Measurements from ENCODE around the gene TMCO6. TPM values are rescaled to one million over a fixed set of nuclear protein-coding genes. Genes with fewer than 3 reads are reported as not detected.

Gene TMCO6
- total and polyA plus RNA-seq, 9 of the 15 experiments (the other 6 are each of a cell fraction or from before 2014, with no cell fraction given): 3.4 to 46.4 (median 16.7) TPM

DNA sequence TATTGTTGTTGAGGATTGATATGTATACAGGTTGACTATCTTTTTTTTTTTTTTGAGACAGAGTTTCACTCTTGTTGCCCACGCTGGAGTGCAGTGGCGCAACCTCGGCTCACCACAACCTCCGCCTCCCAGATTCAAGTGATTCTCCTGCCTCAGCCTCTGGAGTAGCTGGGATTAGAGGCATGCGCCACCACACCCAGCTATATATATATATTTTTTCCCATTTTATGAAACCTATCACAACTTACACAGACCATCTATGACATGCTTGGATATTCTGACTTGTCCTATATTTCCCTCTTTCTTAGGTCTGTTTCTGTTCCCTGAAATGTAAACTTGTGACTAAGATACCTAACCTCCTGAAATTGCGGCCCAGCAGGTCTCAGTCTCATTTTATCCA lies 11.3 kb upstream of the TMCO6 start:
- no peaks in the 10 kb centered on the region for H3K79me2 ChIP-seq (ENCODE audit: control insufficient read depth, insufficient read depth, low read length)
- FAIRE-seq (no peak), DNase-seq (ENCODE audit: extremely low read depth in 1 of 4, low spot score in 3 of 4) (no peak), ATAC-seq (no peak)
- intact Hi-C loops (cut with micrococcal nuclease) (no loop called here), in situ Hi-C loops (cut with MboI) (no loop called here)
- no peaks in the 10 kb centered on the region for H3K9me3 ChIP-seq (replicated peaks; ENCODE audit: control insufficient read depth, insufficient read depth, low read depth, low read length)
- WGBS (ENCODE audit: insufficient coverage, low coverage, missing lambda C conversion rate): 63% methylated on average over 6 of the region's 6 CpGs
- H3K4me1 ChIP-seq (replicated peaks in 1 of 2; ENCODE audit: control insufficient read depth in 2 of 2, insufficient read depth in 2 of 2, low read length in 2 of 2): peaks cover 3 to 14% of the 10 kb centered on the region in 2 experiments; a peak in 4 of 5 replicates
- CTCF ChIA-PET (ENCODE audit: low intra/inter-chr PET ratio): interaction anchor here (0.6 kb wide), 1 partner anchor 127 kb away, joined by 3 read pairs; no protein-coding TSS in a partner anchor
- TF ChIP-seq ZFP36 (IDR thresholded peaks at IDR 0.05; ENCODE audit: low read depth, low read length, partially characterized antibody) (peak; percentile 58), CCAR2 (IDR thresholded peaks at IDR 0.05; ENCODE audit: low read depth, low read length) (no peak), CEBPB (tag; IDR thresholded peaks at IDR 0.05) (peak; percentile 21; the same call in 1 of the 2 replicates)
- H3K27ac ChIP-seq (ENCODE audit: extremely low read depth, low read depth, low read length): no peak overlapping the region
- no peaks in the 10 kb centered on the region for H4K20me1 ChIP-seq (replicated peaks; ENCODE audit: control insufficient read depth, insufficient read depth, low read length)
- POLR2A ChIA-PET: interaction anchor here (0.6 kb wide), 1 partner anchor 10 kb away, joined by 3 read pairs; no protein-coding TSS in a partner anchor
- no peaks in the 10 kb centered on the region for H3K27me3 ChIP-seq (ENCODE audit: control insufficient read depth in 2 of 2, insufficient read depth in 2 of 2, low read length in 2 of 2)
- H3K36me3 ChIP-seq (ENCODE audit: control insufficient read depth, insufficient read depth, low read length): no peaks in the 10 kb centered on the region
- no peak overlapping the region for H3K4me3 ChIP-seq
- no peak overlapping the region for H2AFZ ChIP-seq (ENCODE audit: low read depth, low read length)
- no peak overlapping the region for H3K4me2 ChIP-seq (ENCODE audit: insufficient read depth, low read length)
- no peaks in the 10 kb centered on the region for H3K9me1 ChIP-seq (ENCODE audit: control insufficient read depth, insufficient read depth, low read length)
- BruUV-seq (replicated peaks): no TSS peak
- no peak overlapping the region for H3K9ac ChIP-seq (ENCODE audit: insufficient read depth in 1 of 2, low read depth in 2 of 2, low read length in 2 of 2)

- no peak for ATAC-seq
- FAIRE-seq: no peak
Measured at GRCh38 chr5:140628711-140629110, 10.5 kb upstream of the TMCO6 start.

More at GRCh38 chr5:140628711-140629110, 10.5 kb upstream of the TMCO6 start:
- Histone ChIP-seq H3K4me2 (ENCODE audit: insufficient read depth, low read length) (no peak overlapping the region), H3K27me3 (ENCODE audit: control insufficient read depth in 2 of 2, insufficient read depth in 2 of 2, low read length in 2 of 2) (no peaks in the 10 kb centered on the region), H2AFZ (ENCODE audit: low read depth, low read length) (no peak overlapping the region), H3K9me3 (replicated peaks; ENCODE audit: control insufficient read depth, insufficient read depth, low read depth, low read length) (no peaks in the 10 kb centered on the region), H3K27ac (ENCODE audit: extremely low read depth, low read depth, low read length) (no peak overlapping the region), H4K20me1 (replicated peaks; ENCODE audit: control insufficient read depth, insufficient read depth, low read length) (no peaks in the 10 kb centered on the region), H3K4me1 (replicated peaks in 1 of 2; ENCODE audit: control insufficient read depth in 2 of 2, insufficient read depth in 2 of 2, low read length in 2 of 2) (peaks cover 0 to 14% of the 10 kb centered on the region in 2 experiments; a peak in 3 of 5 replicates), H3K36me3 (ENCODE audit: control insufficient read depth, insufficient read depth, low read length) (no peaks in the 10 kb centered on the region), H3K4me3 (no peak overlapping the region), H3K79me2 (ENCODE audit: control insufficient read depth, insufficient read depth, low read length) (no peaks in the 10 kb centered on the region), H3K9me1 (ENCODE audit: control insufficient read depth, insufficient read depth, low read length) (no peaks in the 10 kb centered on the region), H3K9ac (ENCODE audit: insufficient read depth in 1 of 2, low read depth in 2 of 2, low read length in 2 of 2) (no peak overlapping the region)
- in situ Hi-C loops (cut with MboI) (no loop called here), intact Hi-C loops (cut with micrococcal nuclease) (no loop called here)
- 5% methylated on average over 1 of the region's 1 CpG for WGBS (ENCODE audit: insufficient coverage, low coverage, missing lambda C conversion rate)
- no peak for DNase-seq (ENCODE audit: extremely low read depth in 1 of 4, low spot score in 3 of 4)
- CTCF ChIA-PET (ENCODE audit: low intra/inter-chr PET ratio): interaction anchor here (0.6 kb wide), 1 partner anchor 128 kb away, joined by 3 read pairs; no protein-coding TSS in a partner anchor
- POLR2A ChIA-PET: no interaction called here
- TF ChIP-seq ZNF436 (CRISPR knock-in tag; IDR thresholded peaks at IDR 0.05) (no peak), SIN3A (IDR thresholded peaks at IDR 0.05; ENCODE audit: borderline replicate concordance in 2 of 2, control insufficient read depth in 1 of 2, low read depth in 2 of 2, low read length in 2 of 2) (no peak), NEUROD1 (IDR thresholded peaks at IDR 0.05; ENCODE audit: borderline replicate concordance, low read depth, low read length, partially characterized antibody) (no peak), FOXK1 (CRISPR knock-in tag; IDR thresholded peaks at IDR 0.05; ENCODE audit: borderline replicate concordance) (no peak), ZNF584 (CRISPR knock-in tag; IDR thresholded peaks at IDR 0.05; ENCODE audit: low read depth) (no peak), CHCHD3 (CRISPR knock-in tag; IDR thresholded peaks at IDR 0.05) (no peak), HNRNPLL (IDR thresholded peaks at IDR 0.05; ENCODE audit: low read depth, low read length, poor library complexity, severe bottlenecking) (no peak), MBD2 (IDR thresholded peaks at IDR 0.05; ENCODE audit: borderline replicate concordance, low read depth) (no peak)
- TF ChIP-seq, protein P1, sequence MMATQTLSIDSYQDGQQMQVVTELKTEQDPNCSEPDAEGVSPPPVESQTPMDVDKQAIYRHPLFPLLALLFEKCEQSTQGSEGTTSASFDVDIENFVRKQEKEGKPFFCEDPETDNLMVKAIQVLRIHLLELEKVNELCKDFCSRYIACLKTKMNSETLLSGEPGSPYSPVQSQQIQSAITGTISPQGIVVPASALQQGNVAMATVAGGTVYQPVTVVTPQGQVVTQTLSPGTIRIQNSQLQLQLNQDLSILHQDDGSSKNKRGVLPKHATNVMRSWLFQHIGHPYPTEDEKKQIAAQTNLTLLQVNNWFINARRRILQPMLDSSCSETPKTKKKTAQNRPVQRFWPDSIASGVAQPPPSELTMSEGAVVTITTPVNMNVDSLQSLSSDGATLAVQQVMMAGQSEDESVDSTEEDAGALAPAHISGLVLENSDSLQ (IDR thresholded peaks at IDR 0.05): no peak
- BruUV-seq (replicated peaks): no TSS peak

Measured in K562 (cell line).